SK-N-DZ (cell line): Measurements from ENCODE around the gene RPRD1B.

Experiments
- DNase-seq: peaks from one replicate; pipeline ENCODE4 v3.0.0-alpha.2; 2015; ENCODE audit warnings: low spot score

The RPRD1B gene

GRCh38 chr20:38036366-38036765 is 2.8 kb downstream of the RPRD1B start:
- DNase-seq = no peak

- DNase-seq = no peak
These were observed 6.7 kb downstream of the RPRD1B start for GRCh38 chr20:38040276-38040675.

- DNase-seq = no peak
These were observed 10.2 kb downstream of the RPRD1B start for GRCh38 chr20:38043512-38044300.

GRCh38 chr20:38044685-38045084 is 11.1 kb downstream of the RPRD1B start:
- DNase-seq = no peak

GRCh38 chr20:38046572-38046971 is 13.0 kb downstream of the RPRD1B start:
- no peak for DNase-seq

- DNase-seq = no peak
These were observed 16.3 kb downstream of the RPRD1B start for GRCh38 chr20:38049800-38050199.

GRCh38 chr20:38050686-38051085 is 17.1 kb downstream of the RPRD1B start:
- no peak for DNase-seq

- no peak for DNase-seq
These were observed 19.3 kb downstream of the RPRD1B start for GRCh38 chr20:38052870-38053269.

GRCh38 chr20:38054647-38055046 is 21.1 kb downstream of the RPRD1B start:
- no peak for DNase-seq

GRCh38 chr20:38055294-38055693 is 21.7 kb downstream of the RPRD1B start:
- no peak for DNase-seq

- DNase-seq = no peak
These were observed 22.3 kb downstream of the RPRD1B start for GRCh38 chr20:38055848-38056247.

- peak; percentile 85 for DNase-seq
These were observed 23.9 kb downstream of the RPRD1B start for GRCh38 chr20:38057351-38057972.

GRCh38 chr20:38059832-38060231 is 26.3 kb downstream of the RPRD1B start:
- no peak for DNase-seq

GRCh38 chr20:38060536-38060935 is 27.0 kb downstream of the RPRD1B start:
- DNase-seq = no peak

GRCh38 chr20:38061109-38061508 is 27.6 kb downstream of the RPRD1B start:
- DNase-seq = no peak

GRCh38 chr20:38062890-38063289 is 29.3 kb downstream of the RPRD1B start:
- no peak for DNase-seq

- no peak for DNase-seq
These were observed 30.5 kb downstream of the RPRD1B start for GRCh38 chr20:38063911-38064530.

GRCh38 chr20:38065764-38066375 is 32.3 kb downstream of the RPRD1B start:
- DNase-seq = no peak

GRCh38 chr20:38066969-38067716 is 33.6 kb downstream of the RPRD1B start:
- no peak for DNase-seq

- DNase-seq = peak; percentile 22
These were observed 34.3 kb downstream of the RPRD1B start for GRCh38 chr20:38067717-38068365.

GRCh38 chr20:38072898-38073297 is 39.4 kb downstream of the RPRD1B start:
- no peak for DNase-seq
